Endothelial cell of umbilical vein (primary cell): ENCODE measurements around the gene ZP2. TPM values are rescaled to one million over a fixed set of nuclear protein-coding genes. Genes with fewer than 3 reads are reported as not detected.
"Not testable (repeated sequence)": the region's sequence is repeated elsewhere in the genome, so short reads cannot be mapped to it uniquely, and the experiment has no call there.

ENCODE experiments used
- BruUV-seq: library from RNA; stranded (reverse); fragments of 400-500 nt; replicated peaks from 2 replicates; lab custom pipeline; 2021; lab: Mats Ljungman, UMichigan
- CTCF ChIA-PET: fragments of 300-600, 350-600 bp; sonication (Branson Sonifier 250); formaldehyde crosslinking; loops from one replicate; lab custom pipeline; 2021; ENCODE audit warnings: antibody characterized with exemption, inconsistent platforms; lab: Charles Lee
- POLR2A ChIA-PET: fragments of 300-600, 350-600 bp; sonication (Branson Sonifier 250); formaldehyde crosslinking; loops from one replicate; lab custom pipeline; 2021; ENCODE audit warnings: antibody characterized with exemption, inconsistent platforms; lab: Charles Lee
- DNase-seq: peaks from one replicate; pipeline ENCODE4 v3.0.0-alpha.2; 2011; ENCODE audit warnings: low read depth, low spot score
- FAIRE-seq: peaks from 2 replicates; lab custom pipeline; 2011; peaks lifted over from hg19 to GRCh38; lab: Jason Lieb, UNC
- H2AFZ ChIP-seq: 2 replicates; pipeline ENCODE4 v1.6.0; 2012; ENCODE audit warnings: low read depth, low read length, control low read depth, inconsistent platforms
- H3K27ac ChIP-seq: 2 replicates; pipeline ENCODE4 v1.5.1; 2011; ENCODE audit warnings: low read depth, mild to moderate bottlenecking, control low read depth, low read length, moderate library complexity; ENCODE audit not compliant: insufficient read depth
- H3K27me3 ChIP-seq, 2 experiments: 2 replicates each; pipeline versions ENCODE4 v1.6.0 to v1.6.1; 2011; ENCODE audit warnings: low read length in 2 of 2, mixed read lengths in 1 of 2; ENCODE audit not compliant: control insufficient read depth in 2 of 2, insufficient read depth in 2 of 2
- H3K36me3 ChIP-seq, 2 experiments: 2 replicates in 1 of 2; 3 replicates in 1 of 2; pipeline ENCODE4 v1.5.1; 2011; ENCODE audit warnings: low read length in 2 of 2, mild to moderate bottlenecking in 1 of 2, moderate library complexity in 1 of 2; ENCODE audit not compliant: control insufficient read depth in 2 of 2, insufficient read depth in 2 of 2; ENCODE audit errors: extremely low read depth in 1 of 2
- H3K4me1 ChIP-seq: 3 replicates; pipeline ENCODE4 v1.5.1; 2011; ENCODE audit warnings: mild to moderate bottlenecking, low read length; ENCODE audit not compliant: control insufficient read depth, insufficient read depth; ENCODE audit errors: extremely low read depth
- H3K4me2 ChIP-seq: 2 replicates; pipeline ENCODE4 v1.6.1; 2011; ENCODE audit warnings: low read length, control low read depth, mixed read lengths; ENCODE audit not compliant: insufficient read depth
- H3K4me3 ChIP-seq, 3 experiments: fragments of 200-600 bp in 1 of 3; sonication (generic), shearing (Covaris generic) in 1 of 3; replicated peaks in 1 of 3; 2 replicates each; pipeline ENCODE4 v1.5.1; 2011 to 2016; ENCODE audit warnings: control low read depth in 3 of 3, low read length in 3 of 3, mild to moderate bottlenecking in 2 of 3, inconsistent platforms in 1 of 3, low read depth in 1 of 3, moderate library complexity in 1 of 3; ENCODE audit not compliant: insufficient read depth in 1 of 3
- H3K79me2 ChIP-seq: 2 replicates; pipeline ENCODE4 v1.6.0; 2012; ENCODE audit warnings: low read length, inconsistent platforms; ENCODE audit not compliant: control insufficient read depth, insufficient read depth
- H3K9ac ChIP-seq: replicated peaks from 2 replicates; pipeline ENCODE3; 2011; ENCODE audit warnings: low read length, control low read depth; ENCODE audit not compliant: insufficient read depth; ENCODE audit errors: extremely low read depth
- H3K9me1 ChIP-seq: replicated peaks from 3 replicates; pipeline ENCODE4 v1.6.0; 2011; ENCODE audit warnings: mild to moderate bottlenecking, low read length; ENCODE audit not compliant: control insufficient read depth, insufficient read depth; ENCODE audit errors: extremely low read depth
- H3K9me3 ChIP-seq: replicated peaks from 2 replicates; pipeline ENCODE4 v1.5.1; 2012; ENCODE audit warnings: low read length, inconsistent platforms; ENCODE audit not compliant: control insufficient read depth, insufficient read depth
- H4K20me1 ChIP-seq: replicated peaks from 2 replicates; pipeline ENCODE3; 2011; ENCODE audit warnings: mild to moderate bottlenecking, low read length; ENCODE audit not compliant: control insufficient read depth, insufficient read depth; ENCODE audit errors: extremely low read depth
- EZH2 ChIP-seq: IDR thresholded peaks from 2 replicates; pipeline ENCODE4 v1.6.1; 2012; ENCODE audit warnings: borderline replicate concordance, low read depth, mild to moderate bottlenecking, moderate library complexity, low read length, inconsistent platforms; ENCODE audit not compliant: severe bottlenecking
- MAX ChIP-seq: IDR thresholded peaks from 2 replicates; pipeline ENCODE4 v1.6.1; 2011; ENCODE audit not compliant: insufficient read depth, insufficient read length
- dilution Hi-C: fragments of 300-500 bp; cut with MboI; formaldehyde crosslinking; loops from one replicate; pipeline ENCODE4 v1.15.0; 2019; ENCODE audit warnings: low sequenced_read_pairs; ENCODE audit not compliant: extremely low pct_ligation_motif_present
- intact Hi-C: fragments of 100-400 bp; cut with micrococcal nuclease; formaldehyde crosslinking; loops from one replicate; pipeline ENCODE4 v1.10.0; 2022
- polyA plus RNA-seq, 4 experiments: library from polyadenylated mRNA; depleted of rRNA in 3 of 4; stranded (reverse) in 3 of 4; unstranded in 1 of 4; fragments of >200 nt; gene quantifications; 2 replicates each; pipeline versions ENCODE4 v1.2.1 to v1.2.3, GENCODE V29; 2011 to 2012; ENCODE audit warnings: missing spikeins in 1 of 4
- total RNA-seq: library from RNA; stranded (reverse); gene quantifications from 2 replicates; pipeline ENCODE4 v1.2.3, GENCODE V29; 2021

The ZP2 gene
- total and polyA plus RNA-seq, 2 donors (not counting 3 experiments of a cell fraction or from before 2014, with no cell fraction given), result not detected

DNA sequence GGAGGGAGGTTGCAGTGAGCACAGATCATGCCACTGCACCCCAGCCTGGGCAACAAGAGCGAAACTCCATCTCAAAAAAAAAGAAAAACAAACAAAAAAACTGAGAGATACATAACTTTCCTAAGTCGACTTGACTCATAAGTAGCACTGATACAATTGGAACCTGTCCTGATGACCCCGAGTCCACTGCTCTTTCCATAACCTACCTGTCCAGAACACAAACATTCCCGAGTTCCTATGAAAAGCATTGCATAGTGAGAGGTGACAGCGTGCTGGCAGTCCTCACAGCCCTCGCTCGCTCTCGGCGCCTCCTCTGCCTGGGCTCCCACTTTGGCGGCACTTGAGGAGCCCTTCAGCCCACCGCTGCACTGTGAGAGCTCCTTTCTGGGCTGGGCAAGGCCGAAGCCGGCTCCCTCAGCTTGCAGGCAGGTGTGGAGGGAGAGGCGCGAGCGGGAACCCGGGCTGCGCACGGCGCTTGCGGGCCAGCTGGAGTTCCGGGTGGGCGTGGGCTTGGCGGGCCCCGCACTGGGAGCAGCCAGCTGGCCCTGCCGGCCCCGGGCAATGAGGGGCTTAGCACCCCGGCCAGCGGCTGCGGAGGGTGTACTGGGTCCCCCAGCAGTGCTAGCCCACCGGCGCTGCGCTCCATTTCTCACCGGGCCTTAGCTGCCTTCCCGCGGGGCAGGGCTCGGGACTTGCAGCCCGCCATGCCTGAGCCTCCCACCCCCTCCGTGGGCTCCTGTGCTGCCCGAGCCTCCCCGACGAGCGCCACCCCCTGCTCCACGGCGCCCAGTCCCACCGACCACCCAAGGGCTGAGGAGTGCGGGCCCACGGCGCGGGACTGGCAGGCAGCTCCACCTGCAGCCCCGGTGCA is 59.0 kb downstream of the ZP2 start:
- dilution Hi-C loops, H3K9ac ChIP-seq, H3K79me2 ChIP-seq, POLR2A ChIA-PET, DNase-seq, H2AFZ ChIP-seq, intact Hi-C loops, H3K27ac ChIP-seq, H3K4me1 ChIP-seq, FAIRE-seq, H3K36me3 ChIP-seq, H3K4me3 ChIP-seq, H3K9me3 ChIP-seq, H3K9me1 ChIP-seq, H4K20me1 ChIP-seq, BruUV-seq, H3K4me2 ChIP-seq: not testable (repeated sequence)
- H3K27me3 ChIP-seq, result peaks cover 4 to 12% of the 10 kb centered on the region in 2 experiments
- CTCF ChIA-PET, result interaction anchor here (2.1 kb wide), 1 partner anchor 148 kb away, joined by 5 read pairs; no protein-coding TSS in a partner anchor

DNA sequence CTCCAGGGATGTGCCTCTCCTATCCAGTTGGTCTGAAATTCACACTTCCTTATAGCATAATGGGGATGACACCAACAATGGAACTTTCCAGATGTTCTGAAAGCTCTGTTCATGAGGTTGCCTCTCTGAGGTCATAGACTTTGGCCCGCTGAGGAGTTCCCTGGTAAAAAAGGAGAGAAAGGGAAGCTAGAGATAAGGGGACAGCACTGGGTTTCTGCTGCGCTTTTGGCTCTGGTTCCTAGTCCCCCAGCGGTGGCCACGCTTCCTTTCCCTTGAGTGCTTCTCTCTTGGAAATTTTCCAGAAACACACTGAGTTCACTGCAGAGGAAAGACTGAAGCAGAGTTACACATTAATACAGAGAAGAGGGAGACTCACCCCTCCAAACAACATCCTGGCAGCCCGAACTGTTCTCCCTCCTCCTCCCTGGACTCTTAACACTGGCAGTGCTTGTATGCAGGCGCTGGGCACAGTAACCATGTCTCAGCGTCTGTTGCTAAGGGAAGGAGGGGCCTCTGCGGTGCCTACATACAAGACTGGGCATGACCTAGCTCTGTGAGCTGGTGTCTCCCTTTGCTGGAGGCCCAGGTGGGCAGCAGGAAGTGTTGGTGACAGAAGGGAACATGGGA is 60.9 kb downstream of the ZP2 start, which contains the start of gene DNAH3:
DNAH3 (minus strand) TSS at position 472 of the 627 bp plus-strand sequence. CDS start 527 bp downstream, outside the sequence.
- H3K4me2 ChIP-seq, result no peak within 1 kb of the TSS
- H2AFZ ChIP-seq, result no peak within 1 kb of the TSS
- H3K4me1 ChIP-seq, result no peaks in the 10 kb centered on the region
- POLR2A ChIA-PET, result no interaction called here
- H3K9ac ChIP-seq, result no peak within 1 kb of the TSS
- H3K9me3 ChIP-seq, result no peaks in the 10 kb centered on the region
- no peak for FAIRE-seq
- H3K36me3 ChIP-seq, result no peaks in the 10 kb centered on the region
- no peaks in the 10 kb centered on the region for H4K20me1 ChIP-seq
- intact Hi-C loops, result no loop called here
- no peak within 1 kb of the TSS for H3K4me3 ChIP-seq
- no TSS peak for BruUV-seq
- no peaks in the 10 kb centered on the region for H3K9me1 ChIP-seq
- H3K79me2 ChIP-seq, result no peaks in the 10 kb centered on the region
- peaks cover 4 to 12% of the 10 kb centered on the region in 2 experiments for H3K27me3 ChIP-seq
- TF ChIP-seq MAX (no peak), EZH2 (no peak)
- CTCF ChIA-PET, result interaction anchor here (1.7 kb wide), 1 partner anchor 150 kb away, joined by 7 read pairs; no protein-coding TSS in a partner anchor
- H3K27ac ChIP-seq, result no peak within 1 kb of the TSS
- dilution Hi-C loops, result no loop called here
- no peak for DNase-seq

Other genes with a start within 250 kb of the ZP2 start
- not detected in 2 replicates for gene DNAH3, start 60.7 kb downstream of the ZP2 start, total RNA-seq
- not detected in 2 replicates for gene DNAH3, start 60.7 kb downstream of the ZP2 start, polyA plus RNA-seq
- 19.4 and 20.4 TPM in 2 replicates for gene LDAF1, start 52.9 kb downstream of the ZP2 start, total RNA-seq
- gene LDAF1, start 52.9 kb downstream of the ZP2 start, polyA plus RNA-seq, result 29.4 and 37.5 TPM in 2 replicates
- not detected in 2 replicates for gene ANKS4B, start 22.1 kb upstream of the ZP2 start, total RNA-seq
- gene ANKS4B, start 22.1 kb upstream of the ZP2 start, polyA plus RNA-seq, result not detected in 2 replicates
- not detected in 2 replicates for gene CRYM, start 66.7 kb upstream of the ZP2 start, total RNA-seq
- not detected in 2 replicates for gene CRYM, start 66.7 kb upstream of the ZP2 start, polyA plus RNA-seq